Epidermal melanocyte (primary cell): ENCODE data around the gene SH3BP5.

Source experiments
- DNase-seq: peaks from one replicate; pipeline ENCODE4 v3.0.0; 2011; ENCODE audit warnings: low spot score; ENCODE audit not compliant: insufficient read length

Gene SH3BP5

DNA sequence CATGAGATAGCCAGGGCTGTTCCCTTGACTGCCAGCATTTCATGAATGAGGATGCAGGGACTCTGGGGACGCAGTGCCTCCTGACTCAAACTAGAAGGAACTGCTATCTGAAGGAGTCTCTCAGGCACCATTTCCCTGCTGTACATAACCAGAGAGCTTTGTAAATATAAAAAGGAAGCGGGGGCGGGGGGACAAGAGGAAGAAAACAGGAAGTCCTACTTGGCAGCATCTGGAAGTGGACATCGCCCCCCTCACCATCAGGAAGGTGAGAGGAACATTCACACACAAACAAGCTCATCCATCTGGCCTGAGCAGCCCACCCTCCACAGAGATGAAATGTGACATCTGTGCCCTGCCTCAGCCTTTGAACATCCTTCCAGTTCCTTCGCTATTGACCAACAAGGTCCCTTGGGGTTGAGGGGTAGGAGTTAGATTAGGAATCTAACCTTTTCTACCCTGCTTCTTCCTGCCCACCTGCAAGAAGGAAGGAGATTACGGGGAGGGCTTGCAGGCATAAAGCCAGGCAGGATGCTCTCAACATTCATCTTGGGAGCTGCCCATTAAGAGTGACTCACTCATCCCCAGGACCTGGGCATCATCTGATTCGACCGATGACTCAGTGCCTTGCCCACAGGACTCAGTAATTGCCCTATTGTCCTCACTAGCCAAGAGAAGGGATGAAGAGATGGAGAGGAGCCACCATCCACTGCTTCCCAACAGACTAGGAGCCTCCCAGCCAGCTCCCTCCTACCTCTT lies 31.9 kb downstream of the SH3BP5 start:
- DNase-seq: no peak

DNA sequence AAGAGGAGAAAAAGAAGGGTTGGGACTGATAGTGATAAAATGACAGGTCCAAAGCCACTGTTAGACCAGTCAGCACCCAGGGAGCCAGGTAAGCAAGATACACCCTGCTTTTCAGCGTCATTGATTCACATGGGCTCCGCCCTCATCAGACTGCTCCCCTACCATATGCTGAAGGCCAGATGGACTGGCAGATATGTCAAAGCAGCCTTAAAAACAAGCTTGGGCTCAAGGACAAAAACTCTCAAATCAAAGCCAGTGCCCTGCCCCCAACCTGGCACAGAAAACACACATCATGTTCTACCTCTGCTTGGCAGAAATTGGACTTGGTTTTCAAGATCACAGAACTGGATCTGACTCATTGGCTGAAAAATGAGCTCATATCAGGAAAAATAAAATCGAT lies 33.4 kb downstream of the SH3BP5 start:
- DNase-seq: no peak

DNA sequence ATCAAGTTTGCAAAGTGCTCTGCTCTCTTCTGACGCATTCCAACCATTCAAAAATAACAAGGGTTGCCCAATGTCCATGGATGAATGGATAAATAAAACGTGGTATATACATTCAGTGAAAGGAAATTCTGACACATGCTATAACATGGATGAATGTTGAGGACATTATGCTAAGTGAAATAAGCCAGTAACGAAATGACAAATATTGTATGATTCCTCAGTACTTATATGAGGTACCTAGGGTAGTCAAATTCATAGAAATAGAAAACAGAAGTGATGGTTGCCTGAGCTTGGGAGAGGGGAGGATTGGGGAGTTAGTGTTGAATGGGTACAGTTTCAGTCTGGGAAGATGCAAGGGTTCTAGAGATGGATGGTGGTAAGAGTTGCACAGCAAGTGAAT lies 33.9 kb downstream of the SH3BP5 start:
- no peak for DNase-seq

DNA sequence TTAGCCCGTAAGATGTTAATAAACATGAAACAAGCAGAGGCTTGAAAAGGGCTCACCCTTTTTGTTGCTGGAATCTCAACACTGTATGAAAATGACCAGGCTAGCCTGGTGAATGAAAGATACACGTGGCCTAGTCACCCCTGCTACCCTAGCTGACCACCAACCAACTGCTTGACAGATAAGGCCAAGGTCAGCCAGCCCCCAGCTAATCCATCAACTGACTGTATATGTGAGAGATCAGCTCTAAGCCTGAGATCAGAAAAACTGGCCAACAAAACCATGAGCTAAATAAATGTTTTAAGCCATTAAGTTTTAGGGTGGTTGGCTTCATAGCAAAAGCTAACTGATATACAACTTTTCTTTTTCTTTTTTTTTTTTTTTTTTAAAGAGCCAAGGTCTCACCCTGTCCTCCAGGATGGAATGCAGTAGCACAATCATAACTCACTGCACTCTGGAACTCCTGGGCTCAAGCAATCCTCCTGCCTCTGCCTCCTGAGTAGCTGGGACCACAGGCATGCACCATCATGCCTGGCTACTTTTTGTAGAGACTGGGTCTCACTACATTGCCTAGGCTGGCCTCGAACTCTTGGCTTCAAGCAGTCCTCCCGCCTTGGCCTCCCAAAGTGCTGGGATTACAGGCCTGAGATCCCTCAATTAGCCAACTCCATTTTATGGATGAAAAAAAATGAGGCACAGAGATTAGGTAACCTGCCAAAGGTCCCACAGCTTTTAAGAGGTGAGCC lies 34.6 kb downstream of the SH3BP5 start:
- DNase-seq: no peak

DNA sequence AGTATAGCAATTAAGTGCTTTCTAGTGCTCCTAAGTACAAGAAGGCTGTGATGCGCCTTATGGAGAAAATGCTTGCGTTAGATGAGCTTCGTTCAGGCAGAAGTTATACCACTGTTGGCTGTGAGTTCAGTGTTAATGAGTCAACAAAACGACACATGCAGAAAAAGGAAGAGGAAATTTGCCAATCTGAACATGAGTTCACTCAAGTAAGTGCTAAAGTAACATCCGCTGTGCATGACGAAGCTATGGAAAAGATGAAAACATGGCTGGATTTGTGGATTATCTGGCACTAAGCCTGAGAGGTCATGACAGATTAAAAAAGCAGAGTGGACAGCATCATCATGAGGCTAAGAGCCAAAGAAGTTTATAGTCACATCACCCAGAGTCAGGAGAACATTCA lies 36.9 kb downstream of the SH3BP5 start:
- DNase-seq: no peak

DNA sequence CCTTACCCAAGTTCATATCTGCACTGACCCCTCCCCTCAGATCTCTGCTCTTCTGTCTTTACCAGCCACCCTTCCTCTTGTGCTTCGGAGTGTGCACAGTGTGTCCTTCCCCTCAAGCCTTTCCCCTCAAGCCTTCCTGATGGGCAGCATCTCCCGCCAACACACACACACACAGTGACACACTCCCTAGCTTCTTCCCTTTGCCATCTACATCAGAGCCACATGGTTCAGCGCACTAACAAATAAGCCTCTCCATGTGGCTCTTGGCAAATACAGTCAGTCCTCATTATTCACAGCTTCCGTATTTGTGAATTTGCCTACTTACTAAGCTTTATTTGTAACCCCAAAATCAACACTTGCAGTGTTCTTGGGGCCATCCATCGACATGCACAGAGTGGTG lies 37.5 kb downstream of the SH3BP5 start:
- DNase-seq: no peak

DNA sequence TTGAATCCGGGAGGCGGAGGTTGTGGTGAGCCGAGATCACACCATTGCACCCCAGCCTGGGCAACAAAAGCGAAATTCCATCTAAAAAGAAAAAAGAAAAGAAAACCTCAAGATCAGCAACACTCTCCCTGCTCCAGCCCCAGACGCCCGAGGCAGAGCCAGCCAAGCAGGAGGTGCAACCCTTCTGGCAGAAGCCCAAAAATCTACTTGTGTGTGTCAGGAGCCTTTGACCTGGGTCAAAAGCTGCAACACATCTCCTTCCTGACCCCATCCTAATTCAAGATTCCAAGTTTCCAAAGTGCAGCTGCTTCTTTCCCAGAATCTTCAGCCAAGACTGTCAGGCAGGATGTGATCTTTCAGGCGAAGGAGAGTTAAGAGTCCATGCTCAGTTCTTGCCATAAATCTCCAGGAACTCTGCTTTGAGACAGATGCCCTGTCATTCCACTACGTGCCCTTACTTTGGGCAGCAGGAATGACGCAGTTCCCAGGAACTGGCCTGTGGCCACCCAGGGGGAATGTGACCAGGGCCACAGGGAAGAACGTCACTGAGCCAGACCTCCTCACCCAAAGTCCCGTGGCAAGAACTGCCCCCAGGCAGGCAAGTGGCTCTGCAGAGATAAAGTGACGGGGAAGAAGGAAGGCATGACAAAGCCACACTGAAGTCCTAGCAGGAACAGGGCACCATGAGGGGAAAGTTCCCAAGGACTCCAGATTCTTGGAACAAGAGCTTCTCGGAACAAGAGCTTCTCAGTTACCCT lies 39.4 kb downstream of the SH3BP5 start:
- no peak for DNase-seq

GRCh38 chr3:15291589-15292541 lies 40.5 kb downstream of the SH3BP5 start:
- no peak for DNase-seq

- DNase-seq: no peak
Measured at GRCh38 chr3:15290736-15291135, 41.6 kb downstream of the SH3BP5 start.

- no peak for DNase-seq
Measured at GRCh38 chr3:15289661-15290060, 42.7 kb downstream of the SH3BP5 start.

- no peak for DNase-seq
Measured at GRCh38 chr3:15288331-15289035, 43.9 kb downstream of the SH3BP5 start.

DNA sequence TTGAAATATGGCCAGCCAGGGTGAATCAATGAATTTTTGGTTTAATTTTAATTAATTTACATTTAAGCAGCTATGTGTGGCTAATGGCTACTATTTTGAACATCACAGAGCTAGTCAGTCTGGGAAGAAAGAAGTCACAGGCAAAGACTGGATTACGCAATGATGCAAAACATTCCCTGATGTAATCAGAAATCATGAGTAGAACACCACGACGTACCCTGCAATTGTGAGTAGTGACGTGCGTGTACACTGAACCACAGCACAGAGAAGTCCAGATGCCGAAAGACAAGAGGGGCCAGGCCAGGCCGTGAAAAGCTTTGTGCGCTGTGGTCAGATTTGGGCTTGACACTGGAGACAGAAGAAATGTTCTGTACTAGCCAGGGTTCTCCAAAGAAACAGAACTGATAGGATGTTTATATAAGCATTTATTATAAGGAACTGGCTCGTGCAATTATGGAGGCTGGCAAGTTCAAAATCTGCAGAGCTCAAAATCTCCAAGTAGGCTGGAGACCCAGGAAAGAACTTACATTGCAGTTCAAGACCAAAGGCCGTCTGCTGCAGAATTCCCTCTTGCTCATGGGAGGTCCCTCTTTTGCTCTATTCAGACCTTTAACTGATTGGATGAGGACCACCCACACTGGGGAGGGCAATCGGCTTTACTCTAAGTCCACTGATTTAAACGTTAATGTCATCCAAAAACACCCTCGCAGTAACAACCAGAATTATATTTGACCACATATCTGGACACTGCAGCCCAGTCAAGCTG lies 44.6 kb downstream of the SH3BP5 start:
- DNase-seq: peak; percentile 32

GRCh38 chr3:15286022-15286421 lies 46.4 kb downstream of the SH3BP5 start:
- DNase-seq: no peak

GRCh38 chr3:15284121-15284889 lies 48.1 kb downstream of the SH3BP5 start:
- DNase-seq: no peak

DNA sequence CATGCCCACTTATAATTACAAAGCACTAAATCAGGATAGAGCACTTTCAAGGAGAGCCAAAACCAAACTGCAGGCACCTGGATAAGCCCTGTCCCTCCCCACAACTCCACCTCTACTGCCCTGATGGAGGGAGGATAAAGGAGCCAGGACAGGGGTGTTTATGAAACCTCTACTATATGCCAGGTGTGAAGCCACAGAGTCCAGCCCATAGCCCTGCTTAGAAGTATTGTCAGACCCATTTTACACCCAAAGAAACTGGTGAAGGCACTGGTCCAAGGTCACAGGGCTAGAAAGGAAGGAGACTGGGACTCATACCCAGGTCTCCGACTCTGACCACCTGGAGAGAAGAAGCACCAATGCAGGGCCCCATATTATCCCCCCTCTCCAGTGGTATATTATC lies 48.7 kb downstream of the SH3BP5 start:
- DNase-seq: no peak

- DNase-seq: no peak
Measured at GRCh38 chr3:15281817-15282216, 50.6 kb downstream of the SH3BP5 start.

GRCh38 chr3:15280853-15281532 lies 51.4 kb downstream of the SH3BP5 start:
- no peak for DNase-seq

DNA sequence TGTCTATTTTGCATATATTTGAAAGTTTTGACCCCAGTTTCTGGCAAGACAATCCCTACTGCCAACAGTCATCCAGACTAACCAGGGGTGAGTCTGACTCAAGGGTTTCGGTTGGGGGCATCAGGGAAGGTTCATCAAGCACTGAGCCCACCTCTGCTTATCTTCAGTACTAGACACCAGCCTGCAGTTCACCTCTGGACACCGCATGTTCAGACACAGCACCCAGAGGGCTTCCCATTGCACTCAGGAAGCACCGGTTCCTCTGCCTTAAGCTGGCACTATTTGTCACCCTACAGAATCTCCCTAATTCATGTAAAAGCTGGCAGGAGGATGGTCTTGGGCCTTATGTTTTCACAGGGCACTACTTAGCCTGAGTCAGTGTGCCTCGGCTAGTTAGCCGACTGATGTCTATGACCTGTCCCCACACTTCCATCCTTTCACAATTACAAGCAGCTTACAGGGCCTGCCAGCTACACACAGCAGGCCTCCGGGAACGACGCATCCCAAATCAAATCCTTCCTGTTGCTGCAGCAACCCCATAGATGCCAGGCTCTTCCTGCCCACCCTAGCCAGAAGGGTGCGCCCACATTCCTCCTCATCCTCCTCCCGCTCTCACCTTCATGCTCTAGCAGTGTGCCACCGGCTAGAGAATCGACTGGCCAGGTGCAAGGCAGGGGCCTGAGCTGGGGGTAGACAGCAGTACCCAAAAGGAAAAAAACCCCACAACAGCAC lies 52.5 kb downstream of the SH3BP5 start:
- DNase-seq: no peak
